Subcutaneous abdominal adipose tissue (tissue), 5 donors: ENCODE measurements around the gene NRDC.

Experiments
- H3K27ac ChIP-seq: one replicate; pipeline ENCODE4 v1.7.0; 2013; ENCODE audit warnings: low read depth, mild to moderate bottlenecking, inconsistent platforms, low read length, moderate library complexity
- H3K27me3 ChIP-seq, 5 donors: one replicate each; pipeline ENCODE4 v1.7.0; 2013; ENCODE audit warnings: low read length in 5 of 5, inconsistent platforms in 1 of 5; ENCODE audit not compliant: control insufficient read depth in 5 of 5, insufficient read depth in 4 of 5
- H3K36me3 ChIP-seq, 5 donors: one replicate each; pipeline ENCODE4 v1.7.0; 2013; ENCODE audit warnings: low read length in 5 of 5; ENCODE audit not compliant: control insufficient read depth in 5 of 5, insufficient read depth in 5 of 5
- H3K4me1 ChIP-seq, 5 donors: one replicate each; pipeline ENCODE4 v1.7.0; 2013; ENCODE audit warnings: low read length in 5 of 5, mild to moderate bottlenecking in 3 of 5, moderate library complexity in 1 of 5; ENCODE audit not compliant: control insufficient read depth in 5 of 5, insufficient read depth in 5 of 5
- H3K4me3 ChIP-seq, 5 donors: one replicate each; pipeline ENCODE4 v1.7.0; 2013; ENCODE audit warnings: low read length in 5 of 5, low read depth in 1 of 5
- H3K9ac ChIP-seq, 5 donors: one replicate each; pipeline ENCODE4 v1.7.0; 2013; ENCODE audit warnings: low read length in 5 of 5, mild to moderate bottlenecking in 4 of 5, moderate library complexity in 3 of 5
- H3K9me3 ChIP-seq, 5 donors: one replicate each; pipeline ENCODE4 v1.7.0; 2013; ENCODE audit warnings: low read length in 5 of 5; ENCODE audit not compliant: control insufficient read depth in 5 of 5
- donor health status: healthy.
- donor health status: healthy.
- donor health status: healthy.
- donor health status: healthy.
- donor health status: healthy.

Gene NRDC

DNA sequence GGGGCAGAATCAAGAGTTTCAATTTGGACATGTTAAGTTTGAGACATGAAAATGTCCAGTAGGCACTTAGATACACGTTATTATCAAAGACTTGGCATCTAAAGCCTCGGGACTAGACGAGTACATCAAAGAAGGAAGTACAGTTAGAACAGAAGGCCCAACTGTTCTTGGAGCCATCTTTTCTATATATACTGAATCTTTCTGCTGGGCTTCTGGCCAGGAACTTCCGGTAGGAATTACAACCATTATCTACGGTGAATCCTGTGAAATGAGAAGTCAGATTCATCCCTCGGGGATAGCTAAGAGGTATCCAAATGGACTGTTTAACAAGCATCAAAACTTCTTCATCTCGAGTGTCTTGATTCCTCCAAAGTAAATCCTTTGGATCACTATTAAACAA lies 34.4 kb upstream of the NRDC start:
- Histone ChIP-seq H3K4me1 (peaks cover 0 to 10% (median 5%) of the 10 kb centered on the region in 5 donors), H3K36me3 (no peaks in the 10 kb centered on the region), H3K4me3 (no peak overlapping the region), H3K9me3 (no peaks in the 10 kb centered on the region), H3K27ac (no peak overlapping the region), H3K27me3 (peaks cover 0 to 9% (median 4%) of the 10 kb centered on the region in 5 donors), H3K9ac (no peak overlapping the region)

DNA sequence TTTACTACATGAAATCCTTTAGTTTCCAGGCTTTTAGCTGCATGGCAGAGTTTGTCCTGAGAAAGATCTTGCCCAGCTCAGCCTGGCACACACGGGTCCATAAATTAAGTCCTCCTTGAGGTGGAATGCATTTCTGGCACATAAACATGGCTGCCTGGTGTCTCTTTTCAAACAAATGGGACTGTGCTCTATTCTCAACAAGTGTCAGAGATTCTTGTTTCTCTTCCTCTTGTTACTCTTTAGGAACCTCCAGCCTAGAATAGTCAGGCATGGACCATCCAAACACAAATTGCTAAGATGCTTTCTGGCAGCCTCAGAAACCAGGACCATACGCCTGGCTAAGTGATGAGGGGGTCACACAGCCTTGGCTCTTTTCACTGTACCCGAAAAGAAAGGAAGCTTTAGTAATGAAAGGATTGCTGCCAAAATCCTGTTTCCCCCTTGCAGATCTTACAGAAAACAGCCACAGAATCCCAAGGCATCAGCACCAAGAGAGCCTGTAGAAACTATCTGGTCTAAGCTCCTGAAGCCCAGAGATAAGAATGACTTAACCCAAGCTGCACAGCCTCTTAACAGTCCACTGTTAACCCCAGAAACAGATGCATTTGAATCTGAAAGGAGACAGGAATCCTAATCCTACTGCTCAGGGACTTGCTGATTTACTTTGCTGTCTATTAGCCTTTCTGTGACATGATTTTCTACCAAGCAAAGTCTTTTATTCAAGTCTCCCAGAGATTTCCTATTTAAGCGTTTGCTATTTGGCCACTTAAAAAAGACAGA lies 31.9 kb upstream of the NRDC start:
- Histone ChIP-seq H3K9ac (no peak overlapping the region), H3K36me3 (no peaks in the 10 kb centered on the region), H3K4me1 (no peaks in the 10 kb centered on the region), H3K4me3 (no peak overlapping the region), H3K9me3 (no peaks in the 10 kb centered on the region), H3K27ac (no peak overlapping the region), H3K27me3 (peaks cover 0 to 9% (median 6%) of the 10 kb centered on the region in 5 donors)

DNA sequence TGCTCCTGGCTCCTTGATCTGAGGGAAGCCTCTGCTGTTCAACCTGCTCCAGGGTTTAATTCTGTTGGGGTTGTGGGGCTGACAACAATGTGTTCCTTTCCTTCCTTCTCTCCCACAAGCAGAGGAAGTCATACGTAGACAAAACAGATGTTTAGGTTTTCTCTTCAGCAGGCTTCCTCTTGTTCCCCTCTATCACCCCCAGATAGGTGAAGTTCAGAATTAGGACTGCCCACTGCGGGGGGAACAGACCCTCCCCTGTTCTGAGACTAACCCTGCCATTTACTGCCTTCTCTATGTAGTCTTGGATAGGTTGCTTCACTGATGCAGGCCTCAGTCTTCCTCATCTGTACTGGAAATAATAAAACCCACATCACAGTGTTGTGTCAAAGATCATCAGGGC lies 30.0 kb upstream of the NRDC start:
- H3K9ac ChIP-seq = no peak overlapping the region
- peaks cover 0 to 9% (median 6%) of the 10 kb centered on the region in 5 donors for H3K27me3 ChIP-seq

DNA sequence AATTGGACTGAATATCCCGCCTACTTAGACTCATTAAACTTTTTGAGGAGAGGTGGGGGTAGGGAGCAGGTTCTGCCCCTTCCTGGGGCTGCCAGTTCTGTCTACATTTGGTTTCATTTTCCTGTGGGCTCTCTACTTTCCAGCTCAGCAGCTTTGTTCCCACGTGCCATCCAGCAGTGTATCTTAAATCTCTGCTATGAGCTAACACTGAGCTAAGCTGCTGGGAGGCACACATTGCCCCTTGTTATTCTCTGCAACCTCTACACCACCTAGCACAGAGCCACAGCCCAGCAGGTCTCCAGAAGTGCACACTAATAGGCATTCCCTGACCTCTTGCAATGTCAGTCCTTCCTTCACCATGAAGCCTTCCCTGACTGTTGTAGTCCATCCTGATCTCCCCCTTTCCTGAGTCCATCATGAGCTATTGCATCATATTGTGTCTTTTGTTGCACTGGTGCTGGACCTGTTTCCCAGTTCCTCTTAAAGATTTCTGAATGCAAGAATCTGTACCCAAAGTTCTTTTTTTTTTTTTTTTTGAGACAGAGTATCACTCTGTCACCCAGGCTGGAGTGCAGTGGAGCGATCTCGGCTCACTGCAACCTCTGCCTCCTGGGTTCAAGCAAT lies 28.7 kb upstream of the NRDC start:
- Histone ChIP-seq H3K9me3 (no peaks in the 10 kb centered on the region), H3K27me3 (peaks cover 0 to 9% (median 6%) of the 10 kb centered on the region in 5 donors), H3K4me3 (no peak overlapping the region), H3K4me1 (no peaks in the 10 kb centered on the region), H3K27ac (no peak overlapping the region), H3K36me3 (no peaks in the 10 kb centered on the region), H3K9ac (no peak overlapping the region)

More for the DNA sequence above, 30.0 kb upstream of the NRDC start:
- Histone ChIP-seq H3K4me1 (no peaks in the 10 kb centered on the region), H3K36me3 (no peaks in the 10 kb centered on the region), H3K27ac (no peak overlapping the region), H3K9me3 (no peaks in the 10 kb centered on the region), H3K4me3 (no peak overlapping the region)

DNA sequence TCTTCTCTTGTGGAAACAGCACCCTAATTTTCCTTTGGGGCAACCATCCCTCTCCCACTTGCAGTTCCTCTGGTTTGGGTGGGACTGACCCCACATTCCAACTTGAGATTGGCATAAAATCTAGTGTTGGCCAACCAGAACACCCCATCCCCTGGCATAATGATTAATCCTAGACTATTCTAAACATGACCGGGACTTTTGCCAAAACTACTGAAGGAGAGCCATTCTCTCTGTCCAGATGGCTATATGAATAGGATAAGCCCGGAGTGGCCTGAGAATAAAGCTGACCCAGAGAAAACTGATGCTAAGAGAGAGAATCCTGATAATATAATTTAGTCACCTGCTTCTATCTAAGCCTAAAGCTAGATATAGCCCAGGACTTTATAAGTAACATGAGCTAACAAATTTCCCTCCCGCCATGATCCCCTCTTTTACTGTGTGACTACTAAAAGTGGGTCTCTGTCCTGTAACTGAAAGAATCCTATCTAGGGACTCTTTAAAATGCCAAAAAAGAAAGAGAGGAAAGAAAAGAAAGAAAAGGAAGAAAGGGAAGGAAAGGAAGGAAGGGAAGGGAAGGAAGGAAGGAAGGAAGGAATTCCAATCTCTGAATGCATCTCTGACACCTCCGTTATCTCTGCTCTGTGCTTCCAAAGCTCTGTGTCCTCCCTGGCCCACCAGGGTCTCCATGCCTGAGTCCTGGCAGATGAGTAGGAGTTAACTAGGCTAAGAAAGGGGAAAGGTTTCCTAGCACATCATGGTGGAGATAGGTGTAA lies 28.0 kb upstream of the NRDC start:
- Histone ChIP-seq H3K9me3 (no peaks in the 10 kb centered on the region), H3K36me3 (no peaks in the 10 kb centered on the region), H3K27ac (no peak overlapping the region), H3K9ac (no peak overlapping the region), H3K27me3 (peaks cover 0 to 9% (median 6%) of the 10 kb centered on the region in 5 donors), H3K4me1 (no peaks in the 10 kb centered on the region), H3K4me3 (no peak overlapping the region)

DNA sequence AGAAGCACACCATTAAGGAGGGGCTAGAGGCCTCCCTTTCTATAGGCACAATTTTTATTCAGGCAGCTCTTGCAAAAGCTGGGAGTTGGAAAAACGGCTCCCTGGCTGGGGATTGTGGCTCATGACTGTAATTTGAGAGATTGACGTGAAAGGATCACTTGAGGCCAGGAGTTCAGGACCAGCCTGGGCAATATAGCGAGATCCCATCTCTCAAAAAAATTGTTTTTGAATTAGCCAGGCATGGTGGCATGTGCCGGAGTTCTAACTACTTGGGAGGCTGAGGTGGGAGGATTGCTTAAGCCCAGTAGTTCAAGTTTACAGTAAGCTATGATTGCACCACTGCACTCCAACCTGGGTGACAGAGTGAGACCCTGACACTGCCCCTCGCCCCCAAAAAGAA lies 23.9 kb upstream of the NRDC start:
- Histone ChIP-seq H3K4me3 (no peak overlapping the region), H3K9ac (no peak overlapping the region), H3K27ac (no peak overlapping the region), H3K27me3 (peaks cover 0 to 10% (median 2%) of the 10 kb centered on the region in 5 donors), H3K36me3 (no peaks in the 10 kb centered on the region), H3K4me1 (no peaks in the 10 kb centered on the region), H3K9me3 (no peaks in the 10 kb centered on the region)

DNA sequence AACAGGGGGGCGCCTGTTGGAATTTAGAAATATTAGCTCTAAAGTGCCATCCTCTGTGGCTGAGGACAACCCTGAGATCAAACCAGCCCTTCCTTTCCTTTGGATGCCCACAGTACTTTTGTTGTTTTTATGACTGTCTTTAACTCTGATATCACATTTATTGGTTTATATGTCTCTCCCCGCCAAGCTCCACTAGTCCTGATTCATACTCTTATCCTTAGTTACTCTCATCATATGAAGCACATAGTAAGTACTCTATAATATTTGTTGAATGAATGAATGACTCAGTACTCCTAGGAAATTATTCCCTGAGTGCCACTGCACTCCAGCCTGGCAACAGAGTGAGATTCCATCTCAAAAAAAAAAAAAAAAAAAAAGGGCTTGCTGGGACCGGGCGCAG lies 22.6 kb upstream of the NRDC start:
- H3K4me1 ChIP-seq = no peaks in the 10 kb centered on the region
- no peak overlapping the region for H3K9ac ChIP-seq
- H3K9me3 ChIP-seq = no peaks in the 10 kb centered on the region
- H3K27me3 ChIP-seq = peaks cover 0 to 15% (median 4%) of the 10 kb centered on the region in 5 donors
- no peak overlapping the region for H3K4me3 ChIP-seq
- H3K27ac ChIP-seq = no peak overlapping the region
- no peaks in the 10 kb centered on the region for H3K36me3 ChIP-seq

DNA sequence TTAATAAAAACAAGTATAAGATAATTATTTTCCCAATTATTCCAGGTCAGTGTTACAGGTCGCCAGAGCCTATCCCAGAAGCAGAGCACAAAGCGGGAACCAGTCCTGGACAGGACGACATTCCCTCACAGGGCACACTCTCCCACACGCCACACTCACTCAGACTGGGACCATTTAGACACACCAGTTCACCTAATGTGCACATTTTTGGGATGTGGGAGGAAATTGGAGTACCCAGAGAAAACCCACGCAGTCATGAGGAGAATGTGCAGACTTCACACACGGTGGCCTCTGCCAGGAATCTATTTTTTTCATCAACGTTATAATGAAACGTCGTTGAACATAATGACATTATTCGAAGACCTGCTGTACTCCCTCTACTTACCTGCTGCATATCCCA lies 20.5 kb upstream of the NRDC start:
- Histone ChIP-seq H3K27ac (no peak overlapping the region), H3K9me3 (no peaks in the 10 kb centered on the region), H3K27me3 (peaks cover 0 to 24% (median 11%) of the 10 kb centered on the region in 5 donors), H3K9ac (no peak overlapping the region), H3K36me3 (no peaks in the 10 kb centered on the region), H3K4me1 (no peaks in the 10 kb centered on the region), H3K4me3 (no peak overlapping the region)

DNA sequence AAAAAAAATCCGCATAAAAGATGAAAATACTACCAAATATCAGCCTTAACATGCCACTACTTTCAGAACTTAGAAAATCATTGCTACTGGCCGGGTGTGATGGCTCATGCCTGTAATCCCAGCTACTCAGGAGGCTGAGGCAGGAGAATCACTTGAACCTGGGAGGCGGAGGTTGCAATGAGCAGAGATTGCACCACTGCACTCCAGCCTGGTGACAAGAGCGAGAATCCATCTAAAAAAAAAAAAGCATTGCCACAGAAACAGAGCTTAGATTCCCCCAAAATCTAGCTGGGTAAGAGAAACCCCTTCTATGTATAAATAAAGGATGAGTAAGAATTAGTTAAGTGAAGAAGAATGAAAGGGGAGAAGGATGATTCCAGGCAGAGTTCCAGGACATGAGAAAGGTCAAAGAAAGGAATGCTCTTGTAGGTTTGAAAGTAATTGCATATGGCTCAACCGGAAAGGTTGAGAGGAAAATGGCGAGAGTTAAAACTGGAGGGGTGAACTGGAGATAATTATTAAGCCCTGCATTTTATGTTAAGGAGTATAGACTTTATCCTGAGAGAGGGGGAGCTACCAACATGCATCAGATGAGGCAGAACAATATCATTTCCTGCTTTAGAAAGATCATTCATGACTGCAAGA lies 19.7 kb upstream of the NRDC start:
- peaks cover 0 to 24% (median 11%) of the 10 kb centered on the region in 5 donors for H3K27me3 ChIP-seq

More for the DNA sequence above, 19.7 kb upstream of the NRDC start:
- Histone ChIP-seq H3K4me3 (no peak overlapping the region), H3K36me3 (no peaks in the 10 kb centered on the region), H3K9me3 (no peaks in the 10 kb centered on the region), H3K4me1 (no peaks in the 10 kb centered on the region), H3K27ac (no peak overlapping the region), H3K9ac (no peak overlapping the region)
